AG08395 (cell line): ENCODE data around the gene EGFL7.

Experiments
- DNase-seq: peaks from one replicate; pipeline ENCODE4 v3.0.0; 2012; ENCODE audit warnings: mixed read lengths, low spot score

The EGFL7 gene

DNA sequence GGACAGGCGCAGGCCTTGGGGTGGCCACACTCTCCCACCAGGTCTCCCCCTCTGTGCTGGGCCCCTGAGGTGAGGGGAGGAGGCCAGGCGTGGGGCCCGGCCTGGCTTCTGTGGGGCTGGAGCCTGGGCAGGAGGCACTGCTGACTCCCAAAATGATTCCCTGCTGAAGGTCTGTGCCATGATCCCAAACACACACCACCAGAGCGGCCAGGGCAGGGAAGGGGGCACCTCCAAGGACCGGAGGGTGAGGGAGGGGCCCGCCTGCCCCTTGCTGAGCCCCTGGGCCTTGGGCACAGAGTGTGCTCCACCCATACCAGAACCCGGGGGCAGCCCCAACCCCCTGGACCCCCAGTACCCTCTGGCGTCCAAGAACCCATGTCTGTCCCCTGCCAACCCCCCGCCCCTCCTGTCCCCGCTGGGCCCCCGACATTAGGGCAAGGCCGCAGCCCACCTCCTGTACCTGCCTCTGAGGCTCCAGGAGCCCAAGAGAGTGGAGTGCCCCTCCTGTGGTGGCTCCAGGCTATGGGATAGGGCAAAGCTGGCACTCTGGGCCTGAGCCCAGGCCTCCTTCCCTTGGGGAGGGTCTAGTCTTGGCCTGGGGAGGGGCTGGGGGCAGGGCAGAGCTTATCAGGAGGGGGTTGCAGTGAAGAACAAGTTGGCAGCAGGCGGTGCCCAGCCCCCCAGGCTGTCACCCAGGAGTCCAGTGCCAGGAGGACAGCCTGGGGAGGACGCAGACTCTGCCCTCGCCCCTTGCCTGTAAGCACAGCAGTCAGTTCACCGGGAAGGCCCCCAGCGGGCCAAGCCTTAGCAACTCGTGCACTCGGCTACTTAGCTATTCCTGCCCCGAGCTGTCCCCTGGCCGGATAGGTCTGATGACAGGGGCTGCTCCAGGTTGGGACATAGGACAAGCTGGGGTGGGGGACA is 2.6 kb upstream of the EGFL7 start:
- DNase-seq: no peak

DNA sequence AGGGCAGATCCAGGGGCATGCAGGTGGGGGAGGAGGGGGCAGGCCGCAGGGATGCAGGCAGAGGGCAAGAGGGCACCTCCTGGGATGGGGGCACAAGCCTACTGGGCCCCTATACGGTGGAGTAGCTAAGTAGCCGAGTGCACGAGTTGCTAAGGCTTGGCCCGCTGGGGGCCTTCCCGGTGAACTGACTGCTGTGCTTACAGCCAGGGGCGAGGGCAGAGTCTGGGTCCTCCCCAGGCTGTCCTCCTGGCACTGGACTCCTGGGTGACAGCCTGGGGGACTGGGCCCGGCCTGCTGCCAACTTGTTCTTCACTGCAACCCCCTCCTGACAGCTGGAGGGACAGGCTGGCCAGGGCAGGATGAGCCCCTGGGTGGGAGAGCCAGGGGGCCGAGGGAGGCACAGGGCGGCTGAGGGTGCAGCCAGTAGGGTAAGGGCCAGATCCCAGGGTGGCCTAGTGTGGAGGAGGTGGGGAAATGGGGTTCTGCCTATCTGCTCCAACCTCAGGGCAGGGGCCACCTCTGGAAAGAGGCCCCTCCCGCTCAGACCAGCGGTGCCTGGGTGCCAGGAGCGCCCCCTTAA is 1.7 kb upstream of the EGFL7 start:
- DNase-seq: no peak

DNA sequence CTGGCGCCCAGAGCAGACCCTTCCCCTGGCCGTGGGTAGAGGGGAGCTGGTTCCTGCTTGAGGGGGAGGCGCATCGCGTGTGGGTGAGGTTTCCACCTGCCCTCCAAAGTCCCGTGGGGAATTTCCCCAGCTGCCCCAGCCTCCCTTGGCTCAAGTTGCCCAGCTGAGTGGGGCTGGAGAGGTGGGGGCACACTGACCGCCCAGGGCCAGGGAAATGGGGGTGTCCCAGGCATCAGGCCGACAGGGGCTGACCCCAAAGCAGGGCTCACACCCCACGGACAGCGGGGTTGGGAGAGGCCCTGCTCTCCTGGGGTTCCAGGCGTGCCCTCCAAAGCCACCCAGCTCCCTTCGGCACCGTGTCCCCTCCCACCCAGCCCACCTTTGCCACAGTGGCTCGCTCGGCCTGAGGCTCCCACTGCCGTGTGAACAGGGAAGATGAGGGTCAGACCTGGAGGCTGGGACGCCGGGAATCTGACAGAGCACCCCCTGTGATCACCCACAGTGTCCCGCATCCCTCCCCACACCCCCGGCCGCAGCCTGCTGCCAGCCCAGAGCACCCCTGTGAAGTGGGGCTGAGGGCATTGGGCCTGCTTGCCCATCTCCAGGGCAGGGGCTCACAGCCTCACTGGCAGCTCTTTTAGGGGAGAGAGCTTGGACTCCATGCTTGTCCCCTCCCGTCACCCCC is 933 bp upstream of the EGFL7 start:
- DNase-seq: no peak

DNA sequence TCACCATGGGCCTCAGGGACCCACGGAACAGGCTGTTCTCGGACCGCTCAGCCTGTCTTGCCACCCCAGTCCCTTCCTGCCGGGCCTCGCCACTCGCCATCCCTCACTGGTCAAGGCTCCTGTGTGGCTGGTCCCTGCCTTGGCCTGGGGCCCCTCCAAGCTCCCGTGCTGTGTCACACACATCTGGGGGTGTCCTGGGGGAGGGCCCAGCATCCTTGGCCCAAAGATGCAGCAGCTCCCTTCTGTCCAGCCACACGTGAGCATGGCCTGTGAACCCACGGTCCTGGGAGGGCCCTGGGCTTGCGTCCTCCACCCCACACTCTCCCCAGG is 425 bp upstream of the EGFL7 start:
- DNase-seq: no peak

DNA sequence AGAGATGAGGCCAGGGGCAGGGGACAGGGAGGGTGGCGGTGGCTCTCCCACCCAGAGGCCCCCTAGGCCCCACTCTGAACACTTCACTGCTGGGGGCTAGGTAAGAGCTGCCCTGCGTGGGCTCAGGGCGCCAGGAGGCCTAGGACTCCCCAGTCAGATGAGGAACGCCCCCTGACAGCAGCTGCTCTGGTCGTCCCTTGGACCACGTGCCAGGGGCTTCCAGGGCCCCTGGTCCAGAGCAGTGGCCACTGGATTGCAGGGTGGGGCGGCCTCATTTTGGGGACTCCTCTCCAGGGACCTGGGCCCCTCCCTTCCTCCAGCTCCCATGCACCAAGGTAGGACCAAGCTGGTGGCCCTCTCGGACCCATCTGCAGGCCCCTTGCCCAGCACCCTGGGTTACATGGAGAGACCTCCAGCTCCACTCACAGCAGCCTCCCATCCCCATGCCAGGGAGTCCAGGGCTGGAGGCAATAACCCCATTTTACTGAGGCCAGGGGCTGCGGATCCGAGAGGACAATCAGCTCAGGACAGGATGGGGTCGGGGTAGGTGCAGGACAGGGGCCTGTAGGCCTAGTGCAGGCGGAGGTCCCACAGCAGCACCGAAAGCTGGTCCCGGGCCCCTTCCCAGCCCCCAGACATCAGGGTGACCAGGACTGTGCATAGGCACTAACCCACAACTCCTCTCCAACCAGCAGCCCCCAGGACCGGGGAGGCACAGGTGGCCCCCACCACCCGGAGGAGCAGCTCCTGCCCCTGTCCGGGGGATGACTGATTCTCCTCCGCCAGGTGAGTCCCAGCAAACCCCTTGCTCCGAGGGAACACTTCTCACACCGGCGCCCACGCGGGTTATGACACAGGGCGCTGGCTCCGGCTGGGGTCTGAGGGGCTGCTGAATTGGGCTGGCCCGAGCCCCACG is 1.5 kb downstream of the EGFL7 start:
- no peak for DNase-seq

DNA sequence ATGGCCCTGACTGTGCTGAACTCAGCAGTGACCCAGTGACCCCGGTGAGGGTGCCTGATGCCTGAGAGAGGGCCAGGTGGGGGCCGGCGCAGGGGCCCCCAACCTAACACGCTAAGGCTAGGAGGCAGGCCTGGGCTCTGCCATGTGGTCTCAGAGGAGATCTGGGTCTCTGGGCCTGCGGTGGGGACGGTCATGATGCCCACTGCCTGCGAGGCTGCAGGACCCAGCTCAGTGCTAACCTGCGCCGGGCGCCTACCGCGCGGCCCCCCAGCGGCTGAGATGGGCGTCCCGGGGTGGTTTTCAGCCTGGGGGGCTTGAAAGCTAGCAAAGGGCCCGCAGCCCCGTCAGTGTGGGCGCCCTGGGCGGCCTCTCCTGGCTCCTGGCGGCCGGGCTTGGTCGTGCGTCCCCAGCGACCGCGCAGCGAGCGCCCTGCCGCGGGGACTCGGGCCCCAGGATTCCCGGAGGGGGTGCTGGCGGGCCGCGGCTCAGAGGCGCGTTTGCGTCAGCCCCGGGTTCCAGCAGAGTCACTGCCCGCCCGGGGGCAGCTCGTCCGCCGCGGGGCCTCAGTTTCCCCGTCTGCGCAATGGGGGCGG is 2.5 kb downstream of the EGFL7 start:
- DNase-seq: peak; percentile 55

DNA sequence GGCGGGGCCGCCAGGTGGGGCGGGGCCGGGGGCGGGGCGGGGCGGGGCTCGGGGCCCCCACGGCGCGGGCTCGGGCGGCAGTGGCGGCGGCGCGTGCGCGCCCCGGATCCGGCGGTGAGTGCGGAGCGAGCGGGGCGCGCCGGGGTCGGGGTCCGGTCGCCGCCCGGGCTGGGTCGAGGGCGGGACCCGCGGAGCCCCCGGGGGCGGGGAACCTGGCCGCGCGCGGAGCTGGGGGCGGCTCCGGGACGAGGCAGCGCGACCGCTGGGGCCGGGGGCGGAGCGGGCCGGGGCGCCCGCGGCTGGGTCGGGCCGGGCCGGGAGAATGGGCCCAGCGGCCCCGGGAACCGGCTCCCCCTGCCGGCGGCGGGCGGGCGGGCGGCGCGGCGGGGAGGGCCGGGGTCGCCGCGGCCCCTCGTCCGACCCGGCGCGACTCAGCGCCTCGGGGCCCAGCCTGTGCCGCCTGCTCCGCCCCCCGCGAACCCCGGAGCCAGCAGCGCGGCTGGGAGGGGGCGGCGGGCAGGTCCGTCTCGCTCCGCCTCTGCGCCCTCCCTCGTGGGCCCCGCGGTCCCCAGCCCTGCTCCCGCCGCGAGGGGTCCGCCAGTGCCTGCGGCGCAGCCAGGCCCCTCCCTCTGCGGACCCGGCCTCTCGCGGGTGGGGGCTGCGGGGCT is 3.1 kb downstream of the EGFL7 start:
- DNase-seq: peak; percentile 61

DNA sequence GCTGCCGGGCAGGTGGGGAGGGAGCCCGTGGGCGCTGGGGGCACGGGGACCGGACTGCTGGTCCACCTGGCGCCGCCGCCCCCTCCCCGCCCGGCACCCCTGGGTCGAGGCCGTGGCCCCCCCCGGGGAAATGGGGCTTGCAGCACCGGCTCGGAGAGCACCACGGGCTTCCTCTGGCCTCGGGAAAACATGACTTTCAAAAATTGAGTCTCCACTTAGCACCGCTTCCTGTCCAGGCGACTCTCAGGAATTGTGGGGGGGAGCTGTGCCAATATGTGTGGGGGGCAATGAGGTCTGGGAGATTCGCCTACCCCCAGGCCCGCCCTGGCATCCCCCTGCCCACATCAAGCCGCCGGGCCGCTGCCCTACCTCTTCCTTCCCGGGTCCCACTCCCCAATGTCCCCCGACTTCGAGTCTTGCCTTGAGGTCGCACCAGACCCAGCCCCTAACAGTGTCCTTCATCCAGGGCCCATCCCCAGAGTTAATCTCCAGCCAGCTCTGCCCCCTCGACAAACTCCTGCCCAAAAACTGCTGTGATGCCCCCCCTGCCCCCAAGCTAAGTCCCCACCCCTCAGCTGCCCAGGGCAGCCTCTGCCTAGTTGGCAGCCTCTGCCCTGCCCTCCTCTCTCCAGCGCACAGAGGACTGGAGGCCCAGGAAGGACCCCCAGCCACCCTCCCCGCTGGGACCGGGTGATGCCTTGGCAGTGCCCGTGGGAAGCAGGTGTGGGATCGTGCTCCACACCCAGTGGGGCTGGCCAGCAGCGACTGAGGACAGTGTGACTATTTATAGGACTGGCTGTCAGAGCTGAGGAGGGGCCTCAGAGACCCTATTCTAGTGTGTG is 3.9 kb downstream of the EGFL7 start:
- DNase-seq: peak; percentile 50

DNA sequence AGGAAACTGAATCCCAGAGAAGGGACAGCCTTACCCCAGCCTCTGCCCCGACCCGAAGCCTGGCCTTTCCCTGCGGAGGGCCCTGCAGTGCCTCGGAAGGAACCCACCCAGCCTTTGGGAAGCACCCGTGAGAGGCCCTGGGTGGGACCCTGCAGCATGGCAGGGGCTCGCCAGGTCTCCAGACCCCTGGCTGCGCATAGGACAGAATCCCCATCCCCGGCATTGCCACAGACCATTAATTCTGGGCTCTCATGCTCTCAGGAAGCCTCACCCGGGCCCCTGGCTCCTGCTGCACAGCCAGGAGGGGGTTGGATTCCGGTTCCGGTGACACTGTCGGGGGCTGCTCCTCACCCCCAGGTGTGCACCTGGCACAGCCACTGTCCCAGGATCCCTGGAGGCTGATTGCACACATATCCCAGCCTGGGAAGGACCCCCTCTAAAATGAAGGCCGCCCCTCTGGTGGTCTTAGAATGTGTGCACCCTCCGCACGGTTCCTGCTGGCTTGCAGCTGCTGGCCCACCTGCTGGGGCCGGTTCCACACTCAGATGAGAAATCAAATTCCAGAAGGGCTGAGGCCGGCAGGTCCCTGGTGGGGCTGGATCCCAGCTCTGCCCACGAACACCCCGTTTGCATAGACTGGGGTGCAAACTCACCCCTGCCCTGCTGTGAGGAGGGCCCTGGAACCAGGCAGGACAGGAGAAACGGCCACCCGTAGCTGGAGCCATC is 4.7 kb downstream of the EGFL7 start:
- DNase-seq: no peak

DNA sequence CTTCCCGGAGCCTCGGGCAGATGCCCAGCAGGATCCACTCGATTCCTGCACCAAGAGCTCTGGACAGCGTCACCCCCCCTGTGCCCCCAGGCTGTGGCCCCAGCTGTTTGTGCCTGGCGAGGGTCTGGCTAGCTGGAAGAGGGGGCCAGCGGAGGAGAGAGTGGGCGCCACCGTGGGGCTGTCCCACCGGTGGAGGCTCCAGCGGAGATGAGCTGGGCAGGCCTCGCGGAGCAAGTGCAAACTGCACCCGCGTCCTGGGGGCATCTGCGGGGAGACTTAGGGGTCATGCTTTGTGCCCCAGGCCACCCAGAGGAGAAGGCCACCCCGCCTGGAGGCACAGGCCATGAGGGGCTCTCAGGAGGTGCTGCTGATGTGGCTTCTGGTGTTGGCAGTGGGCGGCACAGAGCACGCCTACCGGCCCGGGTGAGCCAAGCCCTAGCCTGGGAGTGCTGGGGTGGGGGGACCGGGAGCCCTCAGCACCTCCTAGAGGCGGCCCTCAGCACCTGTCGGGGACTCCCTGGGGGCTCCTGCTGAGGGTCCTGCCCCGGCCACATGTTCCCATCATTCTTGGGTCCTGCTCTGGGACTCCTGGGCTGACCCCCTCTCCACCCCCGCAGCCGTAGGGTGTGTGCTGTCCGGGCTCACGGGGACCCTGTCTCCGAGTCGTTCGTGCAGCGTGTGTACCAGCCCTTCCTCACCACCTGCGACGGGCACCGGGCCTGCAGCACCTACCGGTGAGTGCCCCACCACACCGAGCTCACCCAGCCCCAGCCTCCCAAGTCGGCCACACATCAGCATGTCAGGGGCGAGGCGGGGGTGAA is 5.4 kb downstream of the EGFL7 start:
- DNase-seq: no peak

DNA sequence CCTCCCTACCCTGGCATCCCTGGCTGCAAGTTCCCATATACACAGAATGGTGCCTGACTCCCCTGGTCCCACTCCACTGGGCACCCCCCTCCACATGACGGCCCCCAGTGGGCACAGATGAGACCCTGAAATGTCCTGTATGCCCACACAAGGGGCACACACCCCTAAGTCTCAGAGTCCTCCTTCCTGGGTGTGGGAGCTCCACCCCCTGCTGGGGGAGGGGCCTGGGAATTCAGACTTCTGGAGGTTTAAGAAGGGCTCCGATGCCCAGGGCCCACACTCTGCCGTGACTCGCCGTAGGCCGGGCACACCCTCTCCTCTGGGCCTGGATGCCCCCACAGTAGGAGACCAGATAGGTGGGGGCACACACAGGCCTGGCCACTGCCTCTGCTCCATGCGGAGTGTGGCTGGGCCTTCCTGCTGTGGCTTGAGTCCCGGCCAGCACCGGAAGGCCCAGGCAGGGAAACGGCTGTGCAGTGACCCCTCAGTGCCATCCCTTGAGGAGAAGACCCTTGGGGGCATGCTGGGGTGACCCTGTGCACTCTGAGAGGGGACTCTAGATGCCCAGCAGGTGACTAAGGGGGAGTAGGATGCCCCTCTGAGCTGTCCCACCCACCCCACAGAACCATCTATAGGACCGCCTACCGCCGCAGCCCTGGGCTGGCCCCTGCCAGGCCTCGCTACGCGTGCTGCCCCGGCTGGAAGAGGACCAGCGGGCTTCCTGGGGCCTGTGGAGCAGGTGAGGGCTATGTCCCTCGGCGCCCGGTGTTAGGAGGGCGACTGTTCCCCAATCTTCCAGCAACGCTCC is 6.5 kb downstream of the EGFL7 start:
- DNase-seq: peak; percentile 37

DNA sequence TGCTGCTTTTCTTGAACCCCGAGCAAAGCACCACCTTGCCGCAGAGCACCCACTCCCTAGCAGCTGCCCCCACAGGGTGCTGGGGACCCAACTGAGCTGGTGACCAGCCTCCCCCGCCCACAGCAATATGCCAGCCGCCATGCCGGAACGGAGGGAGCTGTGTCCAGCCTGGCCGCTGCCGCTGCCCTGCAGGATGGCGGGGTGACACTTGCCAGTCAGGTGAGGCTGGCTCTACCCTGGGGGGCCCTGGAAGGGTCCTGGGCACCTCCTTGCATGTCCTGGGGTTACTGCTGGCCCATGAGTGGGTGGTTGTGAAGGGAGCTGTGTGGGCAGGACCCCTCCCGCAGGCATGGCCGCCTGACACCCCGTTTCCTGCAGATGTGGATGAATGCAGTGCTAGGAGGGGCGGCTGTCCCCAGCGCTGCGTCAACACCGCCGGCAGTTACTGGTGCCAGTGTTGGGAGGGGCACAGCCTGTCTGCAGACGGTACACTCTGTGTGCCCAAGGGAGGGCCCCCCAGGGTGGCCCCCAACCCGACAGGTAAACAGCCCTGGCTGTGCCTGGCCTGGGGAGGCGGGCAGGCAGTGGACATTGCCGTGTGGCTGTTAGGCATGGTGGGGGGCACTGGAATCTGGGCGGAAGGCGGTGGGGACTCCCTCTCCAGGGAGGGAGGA is 7.2 kb downstream of the EGFL7 start:
- no peak for DNase-seq

DNA sequence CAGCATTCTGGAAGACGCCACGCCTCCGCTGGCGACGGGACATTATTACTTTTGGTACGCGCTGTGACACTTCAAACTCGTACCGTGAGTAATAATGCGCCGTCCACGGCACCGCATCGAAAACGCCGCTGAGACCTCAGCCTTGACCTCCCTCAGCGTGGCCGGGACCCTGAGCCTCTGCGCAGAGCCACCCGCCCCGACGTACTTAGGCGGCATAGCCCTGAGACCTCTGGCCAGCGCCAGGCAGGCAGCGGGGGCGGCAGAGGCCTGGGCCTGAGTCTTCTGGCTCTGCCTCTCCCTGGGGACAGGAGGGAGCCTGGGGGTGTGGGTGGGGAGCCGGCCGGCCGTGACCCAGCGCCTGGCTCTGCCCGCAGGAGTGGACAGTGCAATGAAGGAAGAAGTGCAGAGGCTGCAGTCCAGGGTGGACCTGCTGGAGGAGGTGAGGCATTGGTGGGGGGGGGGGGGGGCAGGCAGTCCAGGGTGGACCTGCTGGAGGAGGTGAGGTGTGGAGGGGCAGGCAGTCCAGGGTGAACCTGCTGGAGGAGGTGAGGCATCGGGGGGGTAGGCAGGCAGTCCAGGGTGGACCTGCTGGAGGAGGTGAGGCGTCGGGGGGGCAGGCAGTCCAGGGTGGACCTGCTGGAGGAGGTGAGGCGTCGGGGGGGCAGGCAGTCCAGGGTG is 8.0 kb downstream of the EGFL7 start:
- DNase-seq: no peak

DNA sequence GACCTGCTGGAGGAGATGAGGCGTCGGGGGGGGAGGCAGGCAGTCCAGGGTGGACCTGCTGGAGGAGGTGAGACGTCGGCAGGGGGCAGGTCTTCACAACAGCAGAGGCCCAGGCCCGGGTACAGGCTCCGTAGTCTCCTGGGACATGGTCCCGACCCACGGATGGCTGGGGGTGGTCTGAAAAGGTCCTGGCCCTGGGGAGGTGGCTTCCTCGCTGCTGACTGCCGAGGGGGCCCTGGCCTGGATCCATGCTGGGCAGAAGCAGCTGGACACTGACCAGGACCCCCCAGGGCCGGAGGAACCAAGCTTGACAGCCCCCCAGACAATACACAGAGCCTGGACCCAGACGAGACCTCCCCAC is 8.5 kb downstream of the EGFL7 start:
- no peak for DNase-seq

DNA sequence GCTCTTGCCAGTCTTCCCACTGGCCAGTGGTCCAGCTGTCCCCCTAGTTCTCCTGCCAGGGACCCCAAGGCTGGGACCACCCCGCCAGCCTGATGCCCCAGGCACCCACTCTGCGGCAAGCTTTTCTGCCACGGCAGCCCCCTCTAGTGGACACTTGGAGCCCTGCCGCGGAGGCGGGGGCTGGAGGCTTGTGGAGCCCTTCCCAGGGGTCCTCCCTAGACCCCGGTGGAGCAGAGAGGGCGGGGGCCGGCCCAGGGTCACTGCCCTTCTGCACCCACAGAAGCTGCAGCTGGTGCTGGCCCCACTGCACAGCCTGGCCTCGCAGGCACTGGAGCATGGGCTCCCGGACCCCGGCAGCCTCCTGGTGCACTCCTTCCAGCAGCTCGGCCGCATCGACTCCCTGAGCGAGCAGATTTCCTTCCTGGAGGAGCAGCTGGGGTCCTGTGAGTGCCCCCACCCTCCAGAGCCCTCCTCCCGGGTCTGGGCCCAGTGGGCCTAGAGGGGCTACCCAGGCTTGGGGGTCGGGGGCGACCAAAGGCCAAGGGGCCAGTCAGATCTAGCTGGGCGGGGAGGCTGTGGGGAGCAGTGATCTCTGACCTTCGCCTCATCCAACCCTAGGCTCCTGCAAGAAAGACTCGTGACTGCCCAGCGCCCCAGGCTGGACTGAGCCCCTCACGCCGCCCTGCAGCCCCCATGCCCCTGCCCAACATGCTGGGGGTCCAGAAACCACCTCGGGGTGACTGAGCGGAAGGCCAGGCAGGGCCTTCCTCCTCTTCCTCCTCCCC is 9.1 kb downstream of the EGFL7 start:
- DNase-seq: peak; percentile 64
